Mesendoderm (in vitro differentiated cells): Measurements from ENCODE around the gene PRDM1.

Experiments used
- DNase-seq: peaks from one replicate; pipeline ENCODE4 v3.0.0; 2013
- H2AK5ac ChIP-seq: 2 replicates; pipeline ENCODE4 v1.6.1; 2013; ENCODE audit warnings: low read length, inconsistent platforms
- H2BK120ac ChIP-seq: 2 replicates; pipeline ENCODE4 v1.6.1; 2013; ENCODE audit warnings: low read depth, mild to moderate bottlenecking, low read length, moderate library complexity, mixed read lengths
- H2BK15ac ChIP-seq: replicated peaks from 2 replicates; pipeline ENCODE4 v1.6.1; 2013; ENCODE audit warnings: low read depth, mild to moderate bottlenecking, moderate library complexity
- H2BK5ac ChIP-seq: 2 replicates; pipeline ENCODE4 v1.6.1; 2013; ENCODE audit warnings: low read length, inconsistent platforms
- H3K18ac ChIP-seq: 2 replicates; pipeline ENCODE4 v1.6.1; 2013; ENCODE audit warnings: mild to moderate bottlenecking, low read length, mixed read lengths
- H3K23ac ChIP-seq: one replicate; pipeline ENCODE4 v1.6.1; 2013; ENCODE audit warnings: low read length
- H3K27ac ChIP-seq: 2 replicates; pipeline ENCODE4 v1.5.1; 2013; ENCODE audit warnings: low read depth, mild to moderate bottlenecking, inconsistent platforms, low read length, moderate library complexity
- H3K27me3 ChIP-seq: 2 replicates; pipeline ENCODE4 v1.6.1; 2013; ENCODE audit warnings: low read length, control low read depth, mild to moderate bottlenecking, inconsistent platforms; ENCODE audit not compliant: insufficient read depth, poor library complexity
- H3K36me3 ChIP-seq: 2 replicates; pipeline ENCODE4 v1.6.1; 2013; ENCODE audit warnings: low read length, inconsistent platforms; ENCODE audit not compliant: control insufficient read depth, insufficient read depth
- H3K4ac ChIP-seq: one replicate; pipeline ENCODE4 v1.6.1; 2013; ENCODE audit warnings: low read depth, mild to moderate bottlenecking, low read length, moderate library complexity
- H3K4me1 ChIP-seq: 2 replicates; pipeline ENCODE4 v1.6.1; 2013; ENCODE audit warnings: low read depth, low read length, inconsistent platforms; ENCODE audit not compliant: control insufficient read depth
- H3K4me2 ChIP-seq: 2 replicates; pipeline ENCODE4 v1.6.1; 2013; ENCODE audit warnings: low read length
- H3K4me3 ChIP-seq: 2 replicates; pipeline ENCODE4 v1.5.1; 2013; ENCODE audit warnings: mild to moderate bottlenecking, low read length
- H3K56ac ChIP-seq: one replicate; pipeline ENCODE4 v1.6.1; 2013; ENCODE audit warnings: low read length
- H3K79me1 ChIP-seq: 2 replicates; pipeline ENCODE4 v1.6.1; 2013; ENCODE audit warnings: low read length, inconsistent platforms
- H3K79me2 ChIP-seq: 2 replicates; pipeline ENCODE4 v1.6.1; 2013; ENCODE audit warnings: mild to moderate bottlenecking, low read length; ENCODE audit not compliant: control insufficient read depth, insufficient read depth
- H3K9ac ChIP-seq: 2 replicates; pipeline ENCODE4 v1.6.1; 2013; ENCODE audit warnings: low read length, inconsistent platforms
- H4K5ac ChIP-seq: one replicate; pipeline ENCODE4 v1.6.1; 2013; ENCODE audit warnings: low read length
- H4K8ac ChIP-seq: one replicate; pipeline ENCODE4 v1.6.1; 2013; ENCODE audit warnings: low read depth, mild to moderate bottlenecking, control low read depth, low read length, moderate library complexity
- WGBS: extraction: QIAGEN DNeasy Blood & Tissue Kit; methylation state at CpG from one replicate; pipeline ENCODE4 v1.1.7; 2013; ENCODE audit warnings: low lambda C conversion rate, missing lambda C conversion rate; ENCODE audit not compliant: insufficient coverage; ENCODE audit errors: extremely low coverage; 5-methylcytosine and 5-hydroxymethylcytosine counted together

Gene PRDM1

GRCh38 chr6:106143665-106144064 lies 57.5 kb downstream of the PRDM1 start:
- Histone ChIP-seq H3K79me1 (no peaks in the 10 kb centered on the region), H2BK15ac (peak overlapping the region; percentile 89), H3K36me3 (no peaks in the 10 kb centered on the region), H3K4me3 (no peak overlapping the region), H3K27ac (no peak overlapping the region), H2BK5ac (no peak overlapping the region), H2AK5ac (no peak overlapping the region), H4K5ac (no peak overlapping the region), H3K9ac (no peak overlapping the region), H3K18ac (peak overlapping the region; percentile 40), H3K79me2 (no peaks in the 10 kb centered on the region), H3K4me1 (no peaks in the 10 kb centered on the region), H3K4me2 (no peak overlapping the region), H3K23ac (no peak overlapping the region), H4K8ac (no peak overlapping the region), H3K4ac (peak overlapping the region; percentile 57), H2BK120ac (no peak overlapping the region), H3K27me3 (no peaks in the 10 kb centered on the region), H3K56ac (peak overlapping the region; percentile 26)
- WGBS: no CpG with 5 or more reads among the region's 12 CpGs
- no peak for DNase-seq

DNA sequence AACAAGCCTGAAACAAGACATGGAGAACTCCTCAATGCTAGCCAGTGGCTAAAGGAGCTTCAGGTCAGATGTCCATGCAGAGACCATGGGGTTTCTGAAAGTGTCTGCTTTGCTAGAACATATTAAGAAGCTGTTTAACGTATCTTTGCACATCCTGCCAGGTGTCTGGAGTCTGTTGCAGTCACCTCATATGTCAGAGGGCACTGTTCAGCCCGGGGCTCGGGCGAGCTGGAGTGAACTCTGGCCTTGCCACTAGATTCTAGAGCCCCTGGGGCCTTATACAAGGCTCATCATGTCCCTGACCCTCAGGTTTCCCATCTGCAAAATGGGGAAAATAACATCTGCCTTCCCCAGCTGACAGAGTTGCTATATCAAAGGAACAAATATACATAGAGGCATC lies 59.0 kb downstream of the PRDM1 start:
- Histone ChIP-seq H3K56ac (no peak overlapping the region), H3K36me3 (no peaks in the 10 kb centered on the region), H3K27ac (no peak overlapping the region), H3K27me3 (no peaks in the 10 kb centered on the region), H3K4ac (no peak overlapping the region), H3K23ac (no peak overlapping the region), H3K18ac (no peak overlapping the region), H2BK15ac (no peak overlapping the region), H4K8ac (no peak overlapping the region), H2BK5ac (no peak overlapping the region), H3K4me3 (no peak overlapping the region), H3K9ac (no peak overlapping the region), H3K4me2 (no peak overlapping the region), H3K79me2 (no peaks in the 10 kb centered on the region), H3K4me1 (no peaks in the 10 kb centered on the region), H4K5ac (no peak overlapping the region), H2AK5ac (no peak overlapping the region), H3K79me1 (no peaks in the 10 kb centered on the region), H2BK120ac (no peak overlapping the region)
- no peak for DNase-seq
- WGBS: no CpG with 5 or more reads among the region's 4 CpGs

- DNase-seq: peak; percentile 65
- Histone ChIP-seq H3K79me2 (no peaks in the 10 kb centered on the region), H2BK5ac (no peak overlapping the region), H3K36me3 (no peaks in the 10 kb centered on the region), H2BK15ac (no peak overlapping the region), H4K8ac (no peak overlapping the region), H3K56ac (peak overlapping the region; percentile 10), H4K5ac (no peak overlapping the region), H3K4me3 (no peak overlapping the region), H3K4me1 (no peaks in the 10 kb centered on the region), H3K27me3 (no peaks in the 10 kb centered on the region), H2BK120ac (no peak overlapping the region), H3K18ac (no peak overlapping the region), H3K9ac (no peak overlapping the region), H3K79me1 (no peaks in the 10 kb centered on the region), H3K23ac (no peak overlapping the region), H3K27ac (no peak overlapping the region), H3K4me2 (no peak overlapping the region), H3K4ac (no peak overlapping the region), H2AK5ac (no peak overlapping the region)
- WGBS: no CpG with 5 or more reads among the region's 7 CpGs
Measured at GRCh38 chr6:106145741-106146227, 59.6 kb downstream of the PRDM1 start.

DNA sequence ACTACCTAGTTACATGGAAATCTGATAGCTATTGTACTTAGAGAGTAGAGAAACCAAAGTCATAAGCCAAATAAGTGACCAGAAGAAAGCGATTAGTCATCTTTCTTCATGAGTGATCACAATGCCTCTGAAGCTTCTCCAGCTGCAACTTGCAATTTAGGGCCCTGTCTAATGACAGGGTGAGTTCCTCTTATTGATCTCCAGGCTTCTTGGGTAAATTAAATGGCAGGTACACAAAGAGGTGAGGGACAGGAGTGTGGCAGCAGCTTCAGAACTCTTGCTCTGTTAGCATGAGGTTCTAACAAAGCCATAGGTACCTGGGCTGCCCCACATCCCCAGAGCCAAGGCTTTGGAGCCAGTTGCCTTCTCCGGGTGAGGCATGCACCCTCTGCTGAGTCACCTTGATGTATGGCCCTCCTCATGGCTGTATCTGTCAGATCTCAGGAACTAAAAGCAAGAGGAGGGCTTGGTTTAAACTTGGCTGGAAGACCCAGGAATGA lies 60.8 kb downstream of the PRDM1 start:
- no peak overlapping the region for H3K9ac ChIP-seq
- H2BK15ac ChIP-seq: no peak overlapping the region
- H3K27me3 ChIP-seq: no peaks in the 10 kb centered on the region
- peak overlapping the region; percentile 40 for H3K18ac ChIP-seq
- DNase-seq: no peak
- no peak overlapping the region for H3K4me3 ChIP-seq
- no peak overlapping the region for H2AK5ac ChIP-seq
- H3K23ac ChIP-seq: no peak overlapping the region
- H3K36me3 ChIP-seq: no peaks in the 10 kb centered on the region
- H4K5ac ChIP-seq: no peak overlapping the region
- H2BK120ac ChIP-seq: no peak overlapping the region
- no peaks in the 10 kb centered on the region for H3K4me1 ChIP-seq
- H3K56ac ChIP-seq: no peak overlapping the region
- H3K79me2 ChIP-seq: no peaks in the 10 kb centered on the region
- no peak overlapping the region for H4K8ac ChIP-seq
- no peak overlapping the region for H3K4ac ChIP-seq
- no CpG with 5 or more reads among the region's 2 CpGs for WGBS
- H2BK5ac ChIP-seq: no peak overlapping the region
- no peaks in the 10 kb centered on the region for H3K79me1 ChIP-seq
- H3K27ac ChIP-seq: no peak overlapping the region
- H3K4me2 ChIP-seq: no peak overlapping the region

DNA sequence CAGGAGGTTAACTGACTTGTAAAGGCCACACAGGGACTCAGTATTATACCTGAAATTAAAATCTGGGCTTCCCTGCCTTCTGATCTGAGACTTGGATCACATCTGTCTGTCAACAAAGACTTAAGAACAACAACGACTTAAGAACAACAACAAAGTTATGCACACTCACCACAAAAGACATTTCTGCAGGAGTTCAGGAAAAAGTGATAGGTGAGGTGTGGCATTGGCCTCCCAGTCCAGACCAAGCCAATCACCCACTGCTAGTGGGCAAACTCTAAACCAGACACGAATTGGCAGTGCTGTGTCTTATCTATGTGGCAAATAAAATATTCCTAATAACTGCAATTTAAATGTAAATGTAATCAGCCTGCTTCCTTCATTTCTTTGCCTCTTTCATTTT lies 61.3 kb downstream of the PRDM1 start:
- H2BK5ac ChIP-seq: no peak overlapping the region
- no CpG with 5 or more reads among the region's 2 CpGs for WGBS
- H3K4ac ChIP-seq: no peak overlapping the region
- H3K4me2 ChIP-seq: no peak overlapping the region
- H3K23ac ChIP-seq: no peak overlapping the region
- H3K4me1 ChIP-seq: no peaks in the 10 kb centered on the region
- no peak overlapping the region for H3K4me3 ChIP-seq
- no peak overlapping the region for H3K27ac ChIP-seq
- no peak overlapping the region for H2BK15ac ChIP-seq
- DNase-seq: no peak
- no peak overlapping the region for H2BK120ac ChIP-seq
- no peaks in the 10 kb centered on the region for H3K27me3 ChIP-seq
- no peak overlapping the region for H4K5ac ChIP-seq
- no peak overlapping the region for H4K8ac ChIP-seq
- no peaks in the 10 kb centered on the region for H3K36me3 ChIP-seq
- H3K79me1 ChIP-seq: no peaks in the 10 kb centered on the region
- no peaks in the 10 kb centered on the region for H3K79me2 ChIP-seq
- H3K9ac ChIP-seq: no peak overlapping the region
- no peak overlapping the region for H3K56ac ChIP-seq
- no peak overlapping the region for H3K18ac ChIP-seq
- H2AK5ac ChIP-seq: no peak overlapping the region

DNA sequence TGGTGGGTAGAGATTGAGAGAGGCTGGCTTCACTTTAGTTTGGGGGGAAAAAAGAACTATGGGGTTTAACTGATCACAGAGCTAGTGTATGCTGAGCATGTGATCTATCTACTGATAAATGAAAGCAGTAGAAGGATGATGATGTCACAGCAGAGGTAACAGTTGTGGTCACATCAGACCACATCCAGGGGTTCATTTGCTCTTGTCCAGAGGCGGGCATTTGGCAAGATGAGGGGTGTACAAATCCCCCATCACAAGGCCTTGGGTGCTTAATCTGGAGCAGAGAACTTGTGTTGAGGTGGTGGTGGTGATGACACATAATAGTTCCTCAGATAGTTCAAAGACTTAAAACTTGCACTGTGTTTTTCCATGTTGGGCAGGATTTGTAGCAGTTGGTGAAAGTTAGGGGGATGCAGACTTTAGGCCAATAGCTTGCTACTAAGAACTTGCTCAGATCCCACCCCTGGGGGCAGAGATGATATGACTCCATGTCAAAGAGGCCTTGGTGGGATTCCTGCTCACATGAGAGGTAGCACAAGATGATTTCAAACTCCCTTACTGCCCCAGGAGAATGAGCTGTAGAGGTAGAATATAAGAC lies 63.4 kb downstream of the PRDM1 start:
- no peak overlapping the region for H2AK5ac ChIP-seq
- H3K23ac ChIP-seq: no peak overlapping the region
- no peaks in the 10 kb centered on the region for H3K79me1 ChIP-seq
- H3K4me2 ChIP-seq: no peak overlapping the region
- no peak overlapping the region for H4K8ac ChIP-seq
- H3K9ac ChIP-seq: no peak overlapping the region
- no peak overlapping the region for H2BK5ac ChIP-seq
- no peak for DNase-seq
- H3K56ac ChIP-seq: no peak overlapping the region
- no peak overlapping the region for H2BK15ac ChIP-seq
- H3K27ac ChIP-seq: no peak overlapping the region
- H3K36me3 ChIP-seq: no peaks in the 10 kb centered on the region
- WGBS: no CpG with 5 or more reads among the region's 1 CpG
- no peaks in the 10 kb centered on the region for H3K27me3 ChIP-seq
- no peaks in the 10 kb centered on the region for H3K79me2 ChIP-seq
- peak overlapping the region; percentile 23 for H2BK120ac ChIP-seq
- no peak overlapping the region for H3K4me3 ChIP-seq
- H3K4me1 ChIP-seq: peaks cover 4% of the 10 kb centered on the region
- no peak overlapping the region for H4K5ac ChIP-seq
- H3K18ac ChIP-seq: no peak overlapping the region
- H3K4ac ChIP-seq: no peak overlapping the region
